Vagina (tissue), 2 donors: ENCODE data around the gene CYSLTR2. TPM values are rescaled to one million over a fixed set of nuclear protein-coding genes. Genes with fewer than 3 reads are reported as not detected.
"Not testable (repeated sequence)": the region's sequence is repeated elsewhere in the genome, so short reads cannot be mapped to it uniquely, and the experiment has no call there.

Experiments
- DNase-seq, 2 donors: peaks; one replicate each; pipeline ENCODE4 v3.0.0-alpha.2; 2017; ENCODE audit errors: extremely low spot score in 2 of 2
- H3K27ac ChIP-seq: fragments of 200-600 bp; sonication (generic); one replicate; pipeline ENCODE4 v1.5.1; 2019
- H3K27me3 ChIP-seq: fragments of 200-600 bp; sonication (generic); one replicate; pipeline ENCODE4 v1.5.1; 2019
- H3K36me3 ChIP-seq, 2 donors: fragments of 200-600 bp; sonication (generic); one replicate each; pipeline ENCODE4 v1.5.1; 2017 to 2019
- H3K4me1 ChIP-seq: fragments of 200-600 bp; sonication (generic); one replicate; pipeline ENCODE4 v1.5.1; 2019
- H3K4me3 ChIP-seq, 2 donors: fragments of 200-600 bp; sonication (generic); 1 replicate in 1 of 2; 2 replicates in 1 of 2; pipeline ENCODE4 v1.5.1; 2016 to 2019
- H3K9me3 ChIP-seq: fragments of 200-600 bp; sonication (generic); one replicate; pipeline ENCODE4 v1.5.1; 2019
- CTCF ChIP-seq, 3 experiments: fragments of 450-650 bp in 2 of 3; fragments of 200-600 bp in 1 of 3; sonication (generic) in 1 of 3; IDR thresholded peaks; one replicate each; pipeline ENCODE4 v1.5.1; 2017 to 2019; ENCODE audit warnings: antibody characterized with exemption in 3 of 3, mild to moderate bottlenecking in 2 of 3, moderate library complexity in 2 of 3
- POLR2A ChIP-seq, 2 donors: fragments of 450-650 bp; IDR thresholded peaks; one replicate each; pipeline ENCODE4 v1.6.1; 2017; ENCODE audit warnings: antibody characterized with exemption in 2 of 2, mild to moderate bottlenecking in 2 of 2, moderate library complexity in 2 of 2
- POLR2AphosphoS5 ChIP-seq, 2 donors: sonication (generic); formaldehyde crosslinking; IDR thresholded peaks; one replicate each; pipeline ENCODE4 v1.9.0; 2017; ENCODE audit warnings: antibody characterized with exemption in 2 of 2, mild to moderate bottlenecking in 2 of 2, low read depth in 1 of 2; ENCODE audit not compliant: insufficient read depth in 1 of 2
- intact Hi-C: fragments of 100-400 bp; cut with DNase I; formaldehyde crosslinking; loops from one replicate; pipeline ENCODE4 v1.15.1; 2023
- total RNA-seq: library from RNA; depleted of rRNA; stranded (reverse); fragments of >200 nt; gene quantifications from one replicate; pipeline ENCODE4 v1.2.3, GENCODE V29; 2016

Gene CYSLTR2
- total RNA-seq, 1 donor from 2014 or later = 0.49 TPM

DNA sequence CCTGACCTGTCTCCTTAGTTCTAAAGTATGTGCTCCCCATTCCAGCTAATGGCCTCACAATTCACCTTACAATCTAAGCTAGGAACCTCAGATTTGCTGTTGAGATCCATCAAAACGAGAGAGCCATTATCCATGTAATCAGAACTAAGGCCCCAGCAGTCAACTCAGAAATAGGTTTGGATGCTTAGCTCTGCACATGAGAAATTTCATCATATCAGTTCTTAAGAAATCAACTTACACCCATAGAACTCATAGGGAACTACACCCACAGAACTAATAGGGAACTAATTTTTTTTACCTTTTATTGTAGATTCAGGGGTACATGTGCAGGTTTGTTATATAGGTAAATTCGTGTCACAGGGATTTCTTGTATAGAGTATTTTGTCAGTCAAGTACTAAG lies 28.7 kb downstream of the CYSLTR2 start:
- Histone ChIP-seq H3K36me3 (no peaks in the 10 kb centered on the region), H3K4me1 (peaks cover 5% of the 10 kb centered on the region), H3K27me3 (no peaks in the 10 kb centered on the region), H3K9me3 (no peaks in the 10 kb centered on the region), H3K27ac (no peak overlapping the region), H3K4me3 (no peak overlapping the region)
- no peak for TF ChIP-seq POLR2AphosphoS5 (IDR thresholded peaks at IDR 0.05; ENCODE audit: insufficient read depth in 1 of 2, low read depth in 1 of 2)
- TF ChIP-seq CTCF (IDR thresholded peaks at IDR 0.05) = no peak
- TF ChIP-seq POLR2A (IDR thresholded peaks at IDR 0.05) = no peak
- DNase-seq = no peak
- intact Hi-C loops = no loop called here

DNA sequence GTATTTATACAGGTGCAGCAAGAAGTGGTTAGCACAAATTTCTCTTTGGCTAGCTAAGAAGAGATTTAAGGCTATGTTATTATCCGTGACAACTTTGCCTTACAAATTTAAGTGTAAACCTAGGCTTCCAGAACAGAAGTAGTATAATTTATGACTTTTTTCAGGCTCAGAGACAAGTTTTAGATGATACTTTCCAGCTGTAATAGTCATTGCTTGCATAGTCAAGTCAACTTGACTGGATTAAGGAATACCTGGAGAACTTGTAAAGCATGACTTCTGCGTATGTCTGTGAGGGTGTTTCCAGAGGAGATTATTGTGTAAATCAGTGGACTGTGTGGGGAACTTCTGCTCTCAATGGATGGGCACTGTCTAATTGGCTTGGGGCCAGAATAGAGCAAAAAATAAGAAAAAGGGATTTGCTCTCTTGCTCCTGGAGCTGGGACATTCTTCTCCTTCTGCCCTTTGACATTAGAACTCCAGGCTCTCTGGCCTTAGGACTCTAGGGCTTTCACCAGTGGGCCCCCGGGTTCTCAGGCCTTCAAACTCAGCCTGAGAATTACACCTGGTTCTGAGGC lies 33.0 kb downstream of the CYSLTR2 start:
- H3K36me3 ChIP-seq = no peaks in the 10 kb centered on the region
- no peaks in the 10 kb centered on the region for H3K27me3 ChIP-seq
- H3K4me1 ChIP-seq = peaks cover 5% of the 10 kb centered on the region
- H3K4me3 ChIP-seq = no peak overlapping the region
- H3K27ac ChIP-seq = no peak overlapping the region
- no peaks in the 10 kb centered on the region for H3K9me3 ChIP-seq
- DNase-seq = no peak
- TF ChIP-seq POLR2AphosphoS5 (IDR thresholded peaks at IDR 0.05; ENCODE audit: insufficient read depth in 1 of 2, low read depth in 1 of 2) (no peak), POLR2A (IDR thresholded peaks at IDR 0.05) (no peak), CTCF (IDR thresholded peaks at IDR 0.05) (no peak)
- intact Hi-C loops = no loop called here

DNA sequence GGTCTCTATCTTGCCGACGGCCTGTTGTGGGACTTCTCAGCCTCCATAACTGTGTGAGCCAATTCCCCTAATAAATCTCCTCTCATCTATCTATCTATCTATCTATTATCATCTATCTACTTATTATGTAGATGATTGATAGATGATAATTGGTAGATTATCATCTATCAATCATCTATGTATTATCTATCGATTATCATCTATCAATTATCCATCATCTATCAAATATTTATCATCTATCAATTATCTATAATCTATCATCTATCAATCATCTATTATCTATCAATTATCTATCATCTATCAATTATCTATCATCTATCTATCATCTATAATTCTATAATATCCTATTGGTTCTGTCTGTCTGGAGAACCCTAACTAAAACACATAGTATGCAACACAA lies 33.5 kb downstream of the CYSLTR2 start:
- no peaks in the 10 kb centered on the region for H3K27me3 ChIP-seq
- TF ChIP-seq CTCF (IDR thresholded peaks at IDR 0.05) (no peak), POLR2A (IDR thresholded peaks at IDR 0.05) (no peak), POLR2AphosphoS5 (IDR thresholded peaks at IDR 0.05; ENCODE audit: insufficient read depth in 1 of 2, low read depth in 1 of 2) (no peak)
- H3K27ac ChIP-seq = no peak overlapping the region
- intact Hi-C loops = no loop called here
- peaks cover 5% of the 10 kb centered on the region for H3K4me1 ChIP-seq
- H3K9me3 ChIP-seq = no peaks in the 10 kb centered on the region
- no peak overlapping the region for H3K4me3 ChIP-seq
- no peaks in the 10 kb centered on the region for H3K36me3 ChIP-seq
- DNase-seq = no peak

DNA sequence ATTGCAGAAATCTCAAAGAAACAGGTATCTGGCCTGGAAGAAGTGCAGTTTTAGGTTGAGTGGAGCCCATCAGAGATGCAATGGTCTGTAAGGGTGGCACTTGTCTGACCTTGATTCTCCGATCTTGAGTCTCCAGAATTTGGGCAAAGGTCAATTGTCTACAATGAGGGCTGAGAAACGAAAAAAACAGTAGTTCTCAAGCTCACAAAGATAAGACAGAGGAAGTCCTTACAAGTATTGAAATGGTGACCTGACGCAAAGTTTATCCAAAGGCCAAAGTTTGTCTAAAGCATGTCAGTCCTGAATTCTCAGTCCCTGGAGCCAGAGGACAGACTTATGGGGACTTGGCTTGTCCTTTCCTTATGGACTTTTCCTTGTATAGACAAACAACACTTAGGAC lies 40.3 kb downstream of the CYSLTR2 start:
- H3K27me3 ChIP-seq = no peaks in the 10 kb centered on the region
- no peak for DNase-seq
- H3K9me3 ChIP-seq = no peaks in the 10 kb centered on the region
- no peaks in the 10 kb centered on the region for H3K4me1 ChIP-seq
- no peaks in the 10 kb centered on the region for H3K36me3 ChIP-seq
- intact Hi-C loops = no loop called here
- H3K4me3 ChIP-seq = no peak overlapping the region
- H3K27ac ChIP-seq = no peak overlapping the region
- TF ChIP-seq CTCF (IDR thresholded peaks at IDR 0.05) = no peak
- no peak for TF ChIP-seq POLR2AphosphoS5 (IDR thresholded peaks at IDR 0.05; ENCODE audit: insufficient read depth in 1 of 2, low read depth in 1 of 2)
- TF ChIP-seq POLR2A (IDR thresholded peaks at IDR 0.05) = no peak

GRCh38 chr13:48695776-48696175 lies 42.0 kb downstream of the CYSLTR2 start:
- Histone ChIP-seq H3K27me3 (no peaks in the 10 kb centered on the region), H3K4me3 (no peak overlapping the region), H3K9me3 (no peaks in the 10 kb centered on the region), H3K4me1 (no peaks in the 10 kb centered on the region), H3K27ac (no peak overlapping the region), H3K36me3 (no peaks in the 10 kb centered on the region)
- no peak for TF ChIP-seq CTCF (IDR thresholded peaks at IDR 0.05)
- TF ChIP-seq POLR2AphosphoS5 (IDR thresholded peaks at IDR 0.05; ENCODE audit: insufficient read depth in 1 of 2, low read depth in 1 of 2) = no peak
- no peak for TF ChIP-seq POLR2A (IDR thresholded peaks at IDR 0.05)
- intact Hi-C loops = no loop called here
- DNase-seq = no peak

- intact Hi-C loops, H3K4me1 ChIP-seq: not testable (repeated sequence)
Observed at GRCh38 chr13:48696676-48697075, 42.9 kb downstream of the CYSLTR2 start.

More at GRCh38 chr13:48696676-48697075, 42.9 kb downstream of the CYSLTR2 start:
- not testable (repeated sequence) for H3K4me3 ChIP-seq, H3K27me3 ChIP-seq, H3K9me3 ChIP-seq, DNase-seq, H3K36me3 ChIP-seq, H3K27ac ChIP-seq
